Measurements from ENCODE around the gene PRKCG.
"Not testable (repeated sequence)": the region's sequence is repeated elsewhere in the genome, so short reads cannot be mapped to it uniquely, and the experiment has no call there.

PRKCG gene

DNA sequence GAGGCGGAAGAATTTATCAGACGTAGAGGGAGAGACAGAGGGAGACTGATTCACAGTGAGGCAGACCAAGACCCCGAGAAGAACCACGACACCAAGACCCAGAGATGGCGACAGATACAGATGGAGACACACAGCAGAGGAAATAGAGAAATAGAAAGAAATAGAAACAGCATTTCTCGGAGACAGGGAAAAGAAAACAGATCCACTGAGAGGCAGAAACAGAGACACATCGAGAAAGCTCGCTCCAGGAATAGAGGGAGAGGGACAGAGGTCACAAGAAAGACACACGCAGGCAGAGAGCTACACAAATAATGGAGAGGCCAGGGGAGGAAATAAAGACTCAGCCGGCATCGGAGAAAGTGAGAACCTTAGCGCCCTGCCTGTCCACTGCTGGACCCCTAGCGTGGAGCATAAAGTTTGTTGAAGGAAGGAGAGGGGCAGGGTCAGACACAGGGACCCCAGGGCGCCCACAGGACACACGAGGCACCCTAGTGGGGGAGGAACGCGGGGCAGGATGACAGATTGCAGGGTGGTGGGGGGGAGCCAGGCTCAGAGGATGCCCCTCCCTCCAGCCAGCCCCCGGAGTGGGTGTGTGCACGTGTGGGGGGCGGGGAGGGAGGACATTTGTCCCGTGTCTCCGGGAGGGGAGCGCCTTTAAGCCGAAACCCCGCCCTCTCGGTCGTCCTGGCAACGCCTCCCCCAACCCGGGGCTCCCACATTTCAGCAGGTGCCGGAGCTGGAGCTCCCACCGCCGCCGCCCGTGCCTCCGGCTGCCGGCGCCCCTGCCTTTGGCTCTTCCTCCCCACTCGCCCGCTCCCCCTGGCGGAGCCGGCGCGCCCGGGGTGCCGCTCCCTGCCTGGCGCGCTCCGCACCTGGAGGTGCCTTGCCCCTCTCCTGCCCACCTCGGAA is at the start of gene PRKCG:
Gene PRKCG, plus strand, starts transcription at position 716 of the 909 bp plus-strand sequence. CDS start 298 bp downstream, outside the sequence.
- DNase-seq = peak; percentile 46

DNA sequence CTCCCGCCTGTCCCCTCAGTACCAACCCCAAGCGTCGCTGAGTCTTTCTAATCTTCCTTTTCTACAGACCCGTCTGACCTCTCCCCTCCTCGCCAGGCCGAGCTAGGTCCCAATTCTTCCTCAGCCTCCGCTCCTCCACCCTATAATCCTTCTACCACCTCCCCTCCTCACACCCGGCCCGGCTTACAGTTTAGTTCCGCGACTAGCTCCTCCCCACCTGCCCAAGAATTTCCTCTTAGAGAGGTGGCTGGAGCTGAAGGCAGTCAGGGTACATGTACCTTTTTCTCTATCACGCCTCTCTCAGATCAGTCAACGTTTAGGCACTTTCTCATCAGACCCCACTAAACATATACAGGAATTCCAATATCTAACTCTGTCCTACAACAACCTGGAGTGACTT is 49.1 kb upstream of the PRKCG start:
- not testable (repeated sequence) for DNase-seq

DNA sequence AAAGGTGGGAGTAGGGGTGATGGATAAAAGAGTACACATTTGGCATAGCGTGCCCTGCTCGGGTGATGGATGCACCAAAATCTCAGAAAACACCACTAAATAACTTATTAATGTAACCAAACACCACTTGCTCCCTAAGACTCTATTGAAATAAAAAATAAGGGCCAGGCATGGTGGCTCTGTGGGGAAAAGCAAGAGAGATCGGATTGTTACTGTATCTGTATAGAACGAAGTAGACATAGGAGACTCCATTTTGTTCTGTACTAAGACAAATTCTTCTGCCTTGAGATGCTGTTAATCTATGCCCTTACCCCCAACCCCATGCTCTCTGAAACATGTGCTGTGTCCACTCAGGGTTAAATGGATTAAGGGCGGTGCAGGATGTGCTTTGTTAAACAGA is 43.6 kb upstream of the PRKCG start:
- not testable (repeated sequence) for DNase-seq

DNA sequence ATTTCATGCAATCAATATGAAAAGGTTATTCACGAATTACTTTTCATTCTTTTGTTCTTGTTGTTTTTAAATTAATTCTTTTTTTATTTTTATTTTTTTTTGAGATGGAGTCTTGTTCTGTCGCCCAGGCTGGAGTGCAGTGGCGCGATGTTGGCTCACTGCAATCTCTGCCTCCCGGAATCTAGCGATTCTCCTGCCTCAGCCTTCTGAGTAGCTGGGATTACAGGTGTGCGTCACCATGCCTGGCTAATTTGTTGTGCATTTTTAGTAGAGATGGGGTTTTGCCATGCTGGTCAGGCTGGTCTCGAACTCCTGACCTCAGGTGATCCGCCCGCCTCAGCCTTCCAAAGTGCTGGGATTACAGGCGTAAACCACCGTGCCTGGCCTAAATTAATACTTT is 41.8 kb upstream of the PRKCG start:
- DNase-seq = not testable (repeated sequence)

DNA sequence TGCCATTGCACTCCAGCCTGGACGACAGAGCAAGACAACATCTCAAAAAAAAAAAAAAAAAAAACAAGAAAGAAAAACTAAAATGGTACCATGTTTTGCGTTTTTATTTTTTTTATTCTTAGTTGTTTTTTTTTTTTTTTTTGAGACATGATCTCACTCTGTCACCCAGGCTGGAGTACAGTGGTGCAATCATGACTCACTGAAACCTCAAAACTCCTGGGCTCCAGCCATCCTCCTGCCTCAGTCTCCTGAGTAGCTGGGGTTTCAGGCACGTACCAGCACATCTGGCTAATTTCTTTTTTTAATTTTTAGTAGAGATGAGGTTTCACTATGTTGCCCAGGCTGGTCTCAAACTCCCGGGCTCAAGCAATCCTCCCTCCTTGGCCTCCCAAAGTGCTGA is 41.1 kb upstream of the PRKCG start:
- not testable (repeated sequence) for DNase-seq

DNA sequence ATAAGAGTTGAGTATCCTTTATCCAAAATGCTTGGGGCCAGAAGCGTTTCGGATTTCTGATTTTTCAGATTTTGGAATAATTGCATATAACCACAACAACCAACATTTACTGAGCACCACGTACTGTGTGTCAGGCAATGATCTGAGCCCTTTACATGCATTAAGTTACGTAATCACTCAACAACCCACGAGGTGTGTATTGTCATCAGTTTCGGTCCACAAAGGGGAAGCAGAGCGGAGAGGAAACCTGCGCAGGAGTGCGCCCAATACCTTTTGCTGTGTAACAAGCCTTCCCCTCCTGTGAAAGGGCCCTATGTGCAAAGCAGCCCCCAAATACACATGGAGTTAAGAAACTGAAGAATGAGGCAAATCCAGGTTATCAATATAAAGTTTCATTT is 37.1 kb upstream of the PRKCG start:
- DNase-seq = no peak

DNA sequence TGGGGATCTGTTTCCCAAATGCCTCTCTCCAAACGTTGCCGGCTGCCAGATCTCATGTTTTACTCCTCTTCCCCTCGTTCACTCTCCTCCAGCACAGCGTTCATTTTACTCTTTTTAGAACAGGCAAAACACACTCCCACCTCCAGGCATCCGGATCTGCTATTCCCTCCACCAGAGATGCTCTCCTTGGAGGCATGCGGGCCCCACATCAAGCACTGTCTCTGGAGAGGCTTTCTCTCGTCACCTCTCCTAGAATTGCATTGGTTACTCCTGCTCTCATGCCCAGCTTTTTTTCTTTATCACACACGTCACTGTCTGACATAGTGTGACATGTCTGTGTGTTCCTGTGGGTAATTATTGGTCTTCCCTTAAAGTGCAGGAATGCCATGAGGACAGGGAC is 34.4 kb upstream of the PRKCG start:
- no peak for DNase-seq

DNA sequence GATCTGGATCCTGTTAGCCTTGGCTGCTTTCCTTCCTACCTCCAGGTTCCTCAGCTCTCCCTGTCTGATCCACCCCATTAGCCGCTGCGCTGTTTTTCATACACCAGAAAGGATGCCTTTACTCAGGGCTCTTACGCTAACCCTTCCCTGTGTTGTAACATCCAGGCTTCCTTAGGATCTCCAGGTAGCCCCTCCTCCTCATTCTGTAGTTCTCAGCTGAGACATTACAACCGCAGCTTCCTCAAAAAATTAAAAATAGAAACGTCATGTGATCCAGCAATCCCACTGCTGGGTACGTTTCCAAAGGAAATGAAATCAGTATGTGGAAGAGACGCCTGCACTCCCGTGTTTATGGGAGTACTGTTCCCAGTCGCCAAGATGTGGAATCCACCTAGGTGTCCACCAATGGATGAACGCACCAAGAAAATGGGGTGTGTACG is 32.7 kb upstream of the PRKCG start:
- no peak for DNase-seq

DNA sequence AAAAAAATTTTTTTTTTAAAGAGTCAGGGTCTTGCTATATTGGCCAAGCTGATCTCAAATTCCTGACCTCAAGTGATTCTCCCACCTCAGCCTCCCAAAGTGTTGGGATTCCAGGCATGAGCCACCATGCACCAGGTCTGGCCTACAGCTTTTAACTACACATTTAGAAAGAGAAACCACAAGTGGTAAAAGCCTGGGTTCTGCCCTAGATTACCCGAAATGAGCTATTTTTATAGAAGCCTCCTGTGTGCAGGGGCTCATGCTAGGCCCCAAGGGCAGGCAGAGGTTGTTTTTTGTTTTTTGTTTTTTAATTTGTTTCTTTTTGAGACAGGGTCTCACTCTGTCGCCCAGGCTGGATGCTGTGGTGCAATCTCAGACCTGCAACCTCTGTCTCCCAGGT is 28.3 kb upstream of the PRKCG start:
- no peak for DNase-seq

DNA sequence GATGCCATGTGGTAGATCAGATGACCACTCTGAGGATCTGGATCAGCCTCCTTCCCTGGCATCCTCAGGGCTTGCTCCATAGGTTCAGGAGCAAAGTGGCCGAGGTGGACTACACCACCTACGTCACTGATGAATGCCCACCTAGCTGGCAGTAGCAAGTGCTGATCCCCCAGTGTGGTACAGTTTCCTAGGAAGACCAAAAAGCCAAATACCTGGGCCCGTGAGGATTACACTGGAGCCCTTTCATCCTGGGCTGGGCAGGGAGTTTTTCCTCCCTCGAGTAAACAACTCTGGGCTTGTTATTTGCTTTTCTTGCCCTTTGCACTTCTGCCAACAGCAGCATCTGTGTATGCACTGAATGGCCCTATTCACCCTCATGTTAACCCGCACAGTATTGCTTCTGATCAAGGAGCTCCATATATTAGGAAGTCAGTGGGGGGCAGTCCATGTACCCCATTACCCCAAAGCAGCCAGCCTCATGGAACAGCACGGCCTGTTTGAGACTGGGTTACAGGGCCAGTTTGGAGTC is 17.6 kb upstream of the PRKCG start:
- no peak for DNase-seq

DNA sequence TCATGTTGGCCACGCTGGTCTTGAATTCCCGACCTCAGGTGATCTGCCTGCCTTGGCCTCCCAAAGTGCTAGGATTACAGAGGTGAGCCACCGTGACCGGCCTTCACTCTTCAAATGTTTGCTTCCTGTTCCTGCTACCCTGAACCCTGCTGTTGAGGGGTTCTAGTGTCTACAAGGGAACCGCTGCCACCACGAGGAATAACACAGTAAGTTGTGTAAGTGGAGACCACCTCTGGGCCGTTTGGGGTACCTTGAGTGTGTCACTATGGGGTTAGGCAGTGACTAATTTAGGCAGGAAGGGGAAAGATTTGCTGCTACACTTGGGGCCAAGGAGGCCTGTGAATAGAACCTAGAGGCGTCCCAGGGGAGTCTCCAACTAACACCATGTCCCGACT is 16.5 kb upstream of the PRKCG start:
- DNase-seq = no peak

DNA sequence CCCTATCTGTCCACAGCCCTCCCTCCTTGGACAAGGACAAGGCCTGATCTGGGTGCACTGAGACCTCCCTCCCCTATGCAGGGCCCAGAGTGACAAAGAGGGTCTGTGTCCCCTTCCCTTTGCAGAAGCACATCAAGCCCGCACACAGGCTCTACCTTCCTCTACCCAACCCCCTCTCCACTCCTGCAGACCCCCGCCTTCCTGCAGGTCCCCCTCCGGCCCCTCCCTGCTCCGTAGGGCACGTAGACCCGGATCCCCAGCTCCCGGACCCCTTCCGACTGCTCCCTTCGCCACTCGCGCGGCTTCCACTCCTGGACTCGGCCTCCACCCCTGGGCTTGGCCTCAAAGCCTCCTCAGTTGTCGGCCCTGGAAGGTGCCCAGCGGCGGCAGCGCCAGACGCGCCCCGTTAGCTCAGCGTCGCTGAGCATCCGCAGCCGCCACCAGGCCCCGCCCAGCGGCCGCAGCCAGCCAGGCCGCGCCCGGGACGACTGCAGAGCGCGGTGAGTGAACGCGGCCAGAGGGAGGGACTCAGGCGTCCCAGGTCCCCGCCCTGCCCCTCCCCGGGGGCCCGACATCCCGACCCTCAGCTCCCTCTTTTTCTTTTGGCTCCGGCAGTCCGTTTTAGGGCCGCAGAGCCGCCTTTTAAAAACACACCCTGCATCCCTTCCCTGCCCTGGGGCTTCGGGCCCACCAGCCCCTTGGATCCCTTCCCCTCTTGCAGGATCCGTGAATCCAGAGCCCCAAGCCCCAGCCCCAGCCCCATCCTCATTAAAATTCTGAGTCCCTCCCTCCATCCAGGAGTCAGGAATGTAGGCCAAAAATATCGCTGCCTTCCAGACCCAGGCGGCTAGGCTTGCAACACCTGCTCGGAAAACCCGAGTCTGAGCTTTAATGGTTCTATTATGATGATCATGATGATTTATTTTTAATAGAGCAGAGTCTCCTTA is 15.8 kb upstream of the PRKCG start:
- peak; percentile 39 for DNase-seq

DNA sequence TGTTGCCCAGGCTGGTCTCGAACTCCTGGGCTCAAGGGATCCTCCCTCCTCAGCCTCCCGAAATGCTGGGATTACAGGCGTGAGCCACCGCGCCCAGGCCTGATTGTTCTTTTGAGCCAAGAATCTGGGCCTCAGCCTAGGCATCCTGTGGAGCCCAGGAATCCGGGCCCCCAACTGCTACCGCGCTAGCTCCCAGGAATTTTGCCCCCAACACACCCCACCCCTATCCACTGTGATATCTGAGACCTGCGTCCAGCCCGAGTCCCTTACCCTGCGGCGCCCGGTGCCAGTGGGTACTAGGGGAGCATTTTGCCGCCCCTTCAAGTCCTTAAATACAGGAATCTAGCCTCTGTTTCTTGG is 15.2 kb upstream of the PRKCG start:
- no peak for DNase-seq

DNA sequence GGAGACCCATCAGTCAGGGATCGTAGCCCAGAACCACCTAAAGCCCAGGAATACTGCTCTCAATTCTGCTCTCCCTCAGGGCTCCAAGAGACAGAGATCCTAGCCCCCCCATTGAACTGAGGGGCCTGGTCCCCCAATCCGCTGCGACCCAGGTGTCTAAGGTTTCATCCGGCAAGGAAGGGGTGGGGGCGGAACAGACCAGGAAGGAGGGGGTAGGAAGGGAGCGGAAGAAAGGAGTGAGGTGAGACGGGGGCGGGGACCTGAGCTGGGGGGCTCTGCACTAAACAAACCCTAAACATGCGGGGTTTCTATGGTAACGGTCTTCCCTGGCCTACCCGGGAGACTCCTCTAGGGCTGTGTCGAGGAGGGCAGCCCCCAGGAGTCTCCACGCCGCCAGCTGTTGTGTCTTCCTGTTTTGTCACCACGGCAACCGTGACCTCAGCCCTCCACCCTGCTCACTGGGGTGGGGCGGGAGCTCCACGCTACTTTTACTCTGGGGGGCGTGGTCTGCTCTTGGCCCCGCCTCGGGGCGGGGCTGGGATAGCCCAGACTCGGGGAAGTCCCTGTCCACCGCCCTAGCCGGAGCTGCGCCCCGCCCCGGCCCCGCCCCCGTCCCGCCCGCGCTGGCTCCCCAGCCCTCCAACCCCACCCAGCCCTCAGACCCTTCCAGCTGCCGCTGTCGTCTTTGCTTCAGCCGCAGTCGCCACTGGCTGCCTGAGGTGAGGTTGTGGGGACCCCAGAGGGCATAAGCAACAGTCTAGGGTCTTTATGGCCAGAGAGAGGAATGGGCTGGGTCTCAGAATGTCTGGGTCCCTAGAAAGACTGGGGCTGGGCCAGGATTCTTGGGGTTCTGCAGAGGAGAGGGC is 14.5 kb upstream of the PRKCG start, which contains the start of gene MYADM:
Gene MYADM, plus strand, starts transcription at position 659 of the 866 bp plus-strand sequence. CDS start 5,647 bp downstream, outside the sequence.
- peak; percentile 100 for DNase-seq

DNA sequence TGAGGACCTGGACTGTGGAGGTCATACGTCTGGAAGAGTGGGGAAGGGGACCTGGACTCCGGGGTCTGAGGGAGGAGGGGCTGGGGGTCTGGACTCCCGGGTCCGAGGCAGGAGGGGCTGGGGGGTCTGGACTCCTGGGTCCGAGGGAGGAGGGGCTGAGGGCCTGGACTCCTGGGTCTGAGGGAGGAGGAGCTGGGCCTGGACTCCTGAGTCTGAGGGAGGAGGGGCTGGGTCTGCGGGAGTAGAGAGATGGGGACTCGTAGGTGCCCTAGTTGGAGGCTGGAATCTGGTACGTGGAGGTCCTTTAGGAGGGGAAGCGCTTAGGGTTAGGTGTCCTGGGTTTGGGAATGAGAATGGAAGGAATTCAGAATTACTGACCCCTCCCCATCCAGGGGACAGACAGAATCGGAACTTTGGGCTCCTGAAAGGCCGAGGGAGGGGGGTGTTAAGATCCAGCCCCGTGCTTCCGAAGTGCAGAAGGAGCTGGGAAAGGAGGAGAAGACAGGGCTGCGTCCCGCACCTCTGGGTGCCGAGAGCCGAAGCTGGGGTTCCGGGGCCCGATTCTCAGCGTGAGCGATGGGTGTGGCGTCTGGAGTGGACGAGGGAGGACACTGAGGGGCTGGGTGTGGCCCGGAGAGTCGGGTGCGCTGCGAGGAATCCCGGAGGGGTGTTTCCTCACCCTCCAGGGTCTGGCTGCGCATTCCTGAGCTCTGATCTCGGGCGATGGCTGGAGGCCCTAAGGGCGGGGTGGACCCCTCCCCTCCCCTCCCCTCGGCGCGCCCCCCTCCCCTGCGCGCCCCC is 13.7 kb upstream of the PRKCG start:
- no peak for DNase-seq

DNA sequence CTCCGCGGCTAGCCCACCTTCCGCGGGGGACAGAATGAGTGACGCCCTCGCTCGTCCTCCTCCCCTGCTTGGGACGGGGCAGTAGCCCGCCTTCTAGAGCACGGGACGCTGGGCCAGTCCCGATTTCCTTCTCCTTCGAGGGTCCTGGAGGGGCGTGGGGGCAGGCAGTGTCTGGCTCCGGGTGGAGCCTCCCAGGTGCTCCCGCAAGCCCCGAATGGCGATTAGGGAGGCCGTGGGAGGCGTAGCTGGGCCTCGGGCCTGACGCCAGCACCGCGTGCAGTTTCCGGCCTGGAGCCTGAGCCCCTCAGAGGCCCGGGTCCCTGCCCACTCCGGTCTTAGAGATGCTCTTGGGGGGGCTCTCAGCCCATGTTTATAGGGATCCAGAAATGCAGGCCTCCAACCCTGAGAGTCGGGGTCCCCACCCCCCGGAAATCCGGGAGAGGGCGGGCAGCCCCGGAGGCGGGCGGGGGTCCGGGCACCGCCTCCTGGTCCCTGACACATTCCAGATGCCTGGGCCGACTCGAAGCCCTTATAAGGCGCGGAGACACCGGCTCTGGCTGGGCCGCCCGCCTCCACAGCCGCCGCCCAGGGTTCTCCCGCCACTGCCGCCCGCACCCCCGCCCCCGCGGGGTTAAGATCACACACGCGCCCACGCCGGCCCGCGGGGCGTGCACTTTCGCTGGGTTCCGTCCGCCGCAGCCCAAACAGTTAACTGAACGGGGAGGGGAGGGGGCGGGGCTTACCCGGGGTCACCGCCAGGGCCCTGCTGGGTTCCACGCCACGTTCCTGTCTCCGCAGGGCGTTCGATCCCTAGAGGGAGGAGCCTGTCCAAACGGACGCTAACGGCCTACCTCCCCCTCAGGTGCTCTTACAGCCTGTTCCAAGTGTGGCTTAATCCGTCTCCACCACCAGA is 12.8 kb upstream of the PRKCG start:
- peak; percentile 80 for DNase-seq

DNA sequence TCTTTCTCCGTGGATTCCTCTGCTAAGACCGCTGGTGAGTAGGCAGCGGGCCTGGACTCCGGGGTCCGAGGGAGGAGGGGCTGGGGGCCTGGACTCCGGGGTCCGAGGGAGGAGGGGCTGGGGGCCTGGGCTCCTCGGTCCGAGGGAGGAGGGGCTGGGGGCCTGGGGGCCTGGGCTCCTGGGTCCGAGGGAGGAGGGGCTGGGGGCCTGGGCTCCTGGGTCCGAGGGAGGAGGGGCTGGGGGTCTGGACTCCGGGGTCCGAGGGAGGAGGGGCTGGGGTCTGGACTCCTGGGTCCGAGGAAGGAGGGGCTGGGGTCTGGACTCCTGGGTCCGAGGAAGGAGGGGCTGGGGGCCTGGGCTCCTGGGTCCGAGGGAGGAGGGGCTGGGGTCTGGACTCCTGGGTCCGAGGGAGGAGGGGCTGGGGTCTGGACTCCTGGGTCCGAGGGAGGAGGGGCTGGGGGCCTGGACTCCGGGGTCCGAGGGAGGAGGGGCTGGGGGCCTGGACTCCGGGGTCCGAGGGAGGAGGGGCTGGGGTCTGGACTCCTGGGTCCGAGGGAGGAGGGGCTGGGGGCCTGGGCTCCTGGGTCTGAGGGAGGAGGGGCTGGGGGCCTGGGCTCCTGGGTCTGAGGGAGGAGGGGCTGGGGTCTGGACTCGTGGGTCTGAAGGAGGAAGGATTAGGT is 12.1 kb upstream of the PRKCG start:
- not testable (repeated sequence) for DNase-seq

DNA sequence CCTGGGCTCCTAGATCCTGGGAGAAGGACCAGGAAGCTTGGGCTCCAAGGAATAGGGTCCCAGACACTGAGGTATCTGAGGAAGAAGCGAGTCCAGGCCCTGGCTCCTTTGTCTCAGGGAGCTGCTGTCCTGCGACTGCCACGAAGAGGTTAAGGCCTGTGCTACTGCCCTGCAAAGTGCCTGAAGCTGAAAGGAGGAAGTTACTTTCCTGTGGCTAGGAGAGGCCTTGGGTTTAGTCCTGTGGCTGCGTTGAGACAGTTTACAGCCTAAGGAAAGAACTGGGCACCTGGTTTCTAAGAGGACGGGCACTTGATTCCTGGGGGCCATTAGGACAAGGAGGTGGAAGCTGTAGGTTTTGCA is 11.5 kb upstream of the PRKCG start:
- no peak for DNase-seq

DNA sequence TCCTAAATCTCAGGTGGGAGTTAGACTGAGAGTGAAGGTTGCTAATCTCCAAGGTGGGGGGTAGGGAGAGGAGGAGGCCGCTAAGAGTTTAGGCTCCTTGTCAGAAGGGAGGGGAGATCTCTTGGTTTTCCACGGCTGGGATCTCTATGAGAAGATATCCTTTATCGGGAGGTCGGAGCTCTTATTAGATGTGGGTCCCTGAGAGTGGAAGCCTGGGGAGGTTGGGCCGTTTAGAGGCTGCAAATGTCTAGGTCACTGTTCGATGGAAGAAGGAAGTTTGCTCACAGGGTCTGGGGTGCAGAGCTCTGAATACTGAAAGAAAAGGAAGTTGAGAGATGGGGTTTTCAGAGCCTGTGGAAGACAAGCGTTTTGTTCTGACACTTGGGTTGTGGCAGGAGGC is 10.5 kb upstream of the PRKCG start:
- no peak for DNase-seq

DNA sequence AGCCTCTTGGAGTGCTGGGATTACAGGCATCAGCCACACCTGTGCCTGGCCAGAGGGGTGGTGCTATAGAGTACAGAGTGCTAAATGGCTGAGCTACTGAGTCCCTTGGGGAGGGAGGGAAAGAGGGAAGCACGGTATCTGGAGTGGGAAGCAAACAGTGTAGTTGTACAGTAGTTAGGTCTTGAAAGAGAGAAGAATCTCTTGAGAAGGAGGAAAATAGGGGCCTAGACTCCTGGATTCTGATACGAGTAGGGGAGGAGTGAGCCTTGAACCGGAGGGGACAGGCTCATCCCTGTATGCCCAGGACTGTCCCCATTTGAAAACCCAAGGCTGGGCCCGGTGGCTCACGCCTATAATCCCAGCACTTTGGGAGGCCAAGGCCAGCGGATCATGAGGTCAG is 9.2 kb upstream of the PRKCG start:
- DNase-seq = no peak
